Neuronal stem cell (in vitro differentiated cells): ENCODE measurements around the gene CMIP.
"Not testable (repeated sequence)": the region's sequence is repeated elsewhere in the genome, so short reads cannot be mapped to it uniquely, and the experiment has no call there.

Experiments used
- DNase-seq: peaks from one replicate; pipeline ENCODE4 v3.0.0-alpha.2; 2013; ENCODE audit warnings: low spot score
- H2AFZ ChIP-seq: one replicate; pipeline ENCODE4 v1.6.1; 2013; ENCODE audit warnings: mild to moderate bottlenecking, low read length, inconsistent platforms
- H2AK5ac ChIP-seq: 2 replicates; pipeline ENCODE4 v1.6.1; 2013; ENCODE audit warnings: low read depth, mild to moderate bottlenecking, inconsistent platforms, low read length, moderate library complexity, mixed read lengths
- H2BK120ac ChIP-seq: 2 replicates; pipeline ENCODE4 v1.6.1; 2013; ENCODE audit warnings: low read depth, mild to moderate bottlenecking, inconsistent platforms, low read length, moderate library complexity, mixed read lengths
- H2BK12ac ChIP-seq: one replicate; pipeline ENCODE4 v1.6.1; 2013; ENCODE audit warnings: low read length, inconsistent platforms
- H2BK15ac ChIP-seq: 2 replicates; pipeline ENCODE4 v1.6.1; 2013; ENCODE audit warnings: mild to moderate bottlenecking, low read length, inconsistent platforms, mixed read lengths
- H2BK5ac ChIP-seq: one replicate; pipeline ENCODE4 v1.6.1; 2013; ENCODE audit warnings: inconsistent platforms, mild to moderate bottlenecking, low read length, moderate library complexity
- H3K14ac ChIP-seq: one replicate; pipeline ENCODE4 v1.6.1; 2013; ENCODE audit warnings: low read length, inconsistent platforms
- H3K18ac ChIP-seq: 2 replicates; pipeline ENCODE4 v1.6.1; 2013; ENCODE audit warnings: low read length, inconsistent platforms
- H3K23ac ChIP-seq: 2 replicates; pipeline ENCODE4 v1.6.1; 2013; ENCODE audit warnings: low read depth, mild to moderate bottlenecking, mixed read lengths, low read length, inconsistent platforms; ENCODE audit not compliant: poor library complexity
- H3K27ac ChIP-seq: replicated peaks from 3 replicates; pipeline ENCODE4 v1.5.1; 2013; ENCODE audit warnings: low read length, inconsistent platforms
- H3K27me3 ChIP-seq, 3 experiments: 2 replicates each; pipeline ENCODE4 v1.6.1; 2013; ENCODE audit warnings: low read length in 3 of 3, mild to moderate bottlenecking in 2 of 3, inconsistent platforms in 1 of 3, low read depth in 1 of 3, mixed read lengths in 1 of 3, moderate library complexity in 1 of 3; ENCODE audit not compliant: control insufficient read depth in 3 of 3, insufficient read depth in 3 of 3
- H3K36me3 ChIP-seq, 2 donors: replicated peaks in 1 of 2; 2 replicates each; pipeline ENCODE4 v1.6.1; 2013; ENCODE audit warnings: low read length in 2 of 2; ENCODE audit not compliant: control insufficient read depth in 2 of 2, insufficient read depth in 2 of 2
- H3K4ac ChIP-seq: 2 replicates; pipeline ENCODE4 v1.6.1; 2013; ENCODE audit warnings: inconsistent platforms, mild to moderate bottlenecking, low read length, moderate library complexity
- H3K4me1 ChIP-seq, 2 donors: 1 replicate in 1 of 2; 2 replicates in 1 of 2; pipeline ENCODE4 v1.6.1; 2013; ENCODE audit warnings: low read length in 2 of 2, low read depth in 1 of 2; ENCODE audit not compliant: control insufficient read depth in 2 of 2, insufficient read depth in 1 of 2
- H3K4me2 ChIP-seq: one replicate; pipeline ENCODE4 v1.6.1; 2013; ENCODE audit warnings: mild to moderate bottlenecking, low read length, inconsistent platforms; ENCODE audit not compliant: insufficient read depth, poor library complexity, severe bottlenecking
- H3K4me3 ChIP-seq, 2 donors: 2 replicates each; pipeline ENCODE4 v1.5.1; 2013; ENCODE audit warnings: low read length in 2 of 2, mild to moderate bottlenecking in 2 of 2, inconsistent platforms in 1 of 2, moderate library complexity in 1 of 2
- H3K79me1 ChIP-seq: one replicate; pipeline ENCODE4 v1.6.1; 2013; ENCODE audit warnings: low read depth, mild to moderate bottlenecking, inconsistent platforms, low read length, moderate library complexity
- H3K9ac ChIP-seq: one replicate; pipeline ENCODE4 v1.6.1; 2013; ENCODE audit warnings: mild to moderate bottlenecking, low read depth, low read length, inconsistent platforms; ENCODE audit not compliant: poor library complexity
- H3K9me3 ChIP-seq, 2 donors: replicated peaks in 1 of 2; 2 replicates each; pipeline versions ENCODE3 to v1.6.1; 2013; ENCODE audit warnings: low read length in 2 of 2, mild to moderate bottlenecking in 2 of 2, inconsistent platforms in 1 of 2, low read depth in 1 of 2, mixed read lengths in 1 of 2, moderate library complexity in 1 of 2; ENCODE audit not compliant: control insufficient read depth in 2 of 2, insufficient read depth in 1 of 2
- H4K8ac ChIP-seq: one replicate; pipeline ENCODE4 v1.6.1; 2013; ENCODE audit warnings: low read depth, mild to moderate bottlenecking, inconsistent platforms, low read length, moderate library complexity
- H4K91ac ChIP-seq: one replicate; pipeline ENCODE4 v1.6.1; 2013; ENCODE audit warnings: low read length, low read depth, mild to moderate bottlenecking, inconsistent platforms; ENCODE audit not compliant: poor library complexity
- WGBS, 2 donors: extraction: QIAGEN DNeasy Blood & Tissue Kit; methylation state at CpG; one replicate each; pipeline ENCODE4 v1.1.7; 2013; ENCODE audit warnings: missing lambda C conversion rate in 2 of 2, mixed read lengths in 1 of 2; ENCODE audit not compliant: insufficient read length in 2 of 2, insufficient replicate concordance in 1 of 2; ENCODE audit errors: extremely low coverage in 2 of 2; 5-methylcytosine and 5-hydroxymethylcytosine counted together

Gene CMIP

GRCh38 chr16:81421536-81421935 lies 23.1 kb upstream of the CMIP start:
- H3K4me2 ChIP-seq: no peak overlapping the region
- H3K4me3 ChIP-seq: no peak overlapping the region
- H3K18ac ChIP-seq: peak overlapping the region; percentile 77
- H3K4me1 ChIP-seq: peaks cover 6 to 7% of the 10 kb centered on the region in 2 donors
- H3K36me3 ChIP-seq: no peaks in the 10 kb centered on the region
- no peaks in the 10 kb centered on the region for H3K27me3 ChIP-seq
- no peak overlapping the region for H4K91ac ChIP-seq
- H3K14ac ChIP-seq: no peak overlapping the region
- H2BK120ac ChIP-seq: no peak overlapping the region
- H2BK5ac ChIP-seq: no peak overlapping the region
- no peaks in the 10 kb centered on the region for H3K79me1 ChIP-seq
- no peak overlapping the region for H2BK15ac ChIP-seq
- no peak overlapping the region for H3K27ac ChIP-seq
- no peaks in the 10 kb centered on the region for H3K9me3 ChIP-seq
- H3K9ac ChIP-seq: no peak overlapping the region
- WGBS, 2 donors: no CpG with 5 or more reads among the region's 11 CpGs
- H4K8ac ChIP-seq: no peak overlapping the region
- H2AFZ ChIP-seq: no peak overlapping the region
- no peak overlapping the region for H2BK12ac ChIP-seq
- no peak for DNase-seq
- H3K23ac ChIP-seq: no peak overlapping the region
- H3K4ac ChIP-seq: no peak overlapping the region
- no peak overlapping the region for H2AK5ac ChIP-seq

- not testable (repeated sequence) for H4K91ac ChIP-seq, H2BK15ac ChIP-seq, H3K18ac ChIP-seq, H3K23ac ChIP-seq, H3K27ac ChIP-seq, H3K14ac ChIP-seq, H2AK5ac ChIP-seq, H3K79me1 ChIP-seq, H3K4me3 ChIP-seq, H2BK5ac ChIP-seq, H3K4me2 ChIP-seq, H3K9me3 ChIP-seq, H3K27me3 ChIP-seq, H4K8ac ChIP-seq, H3K9ac ChIP-seq, H3K4me1 ChIP-seq, DNase-seq, H3K4ac ChIP-seq, H2AFZ ChIP-seq, H3K36me3 ChIP-seq, H2BK120ac ChIP-seq, H2BK12ac ChIP-seq
- WGBS, 2 donors: no CpG with 5 or more reads among the region's 7 CpGs
Observed at GRCh38 chr16:81422153-81422552, 22.5 kb upstream of the CMIP start.

DNA sequence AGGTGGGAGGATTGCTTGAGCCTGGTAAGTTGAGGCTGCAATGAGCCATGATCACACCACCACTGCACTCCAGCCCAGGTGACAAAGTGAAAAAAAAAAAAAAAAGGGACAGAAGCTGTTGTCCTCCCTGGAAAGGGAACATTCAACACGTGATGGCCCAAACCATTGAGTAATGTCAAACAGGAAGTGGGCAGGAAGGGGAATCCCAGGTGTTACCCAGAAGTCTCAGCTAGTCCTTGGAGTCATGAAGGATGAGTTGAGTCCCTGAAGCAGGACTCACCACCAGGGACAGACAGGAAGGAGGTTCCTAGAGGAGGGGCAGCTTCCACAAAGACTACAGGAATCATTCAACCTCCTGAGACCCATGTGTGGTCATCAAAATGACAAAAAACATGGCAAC lies 19.8 kb upstream of the CMIP start:
- Histone ChIP-seq H2BK120ac (no peak overlapping the region), H3K9me3 (peaks cover 0 to 2% of the 10 kb centered on the region in 2 donors), H3K36me3 (no peaks in the 10 kb centered on the region), H2BK15ac (no peak overlapping the region), H2BK5ac (no peak overlapping the region), H3K79me1 (no peaks in the 10 kb centered on the region), H3K4ac (no peak overlapping the region), H3K4me2 (no peak overlapping the region), H3K27ac (no peak overlapping the region), H4K91ac (no peak overlapping the region), H4K8ac (no peak overlapping the region), H2AFZ (no peak overlapping the region), H3K27me3 (peaks cover 0 to 3% (median 2%) of the 10 kb centered on the region in 3 experiments), H2BK12ac (no peak overlapping the region), H3K18ac (no peak overlapping the region), H2AK5ac (no peak overlapping the region), H3K14ac (no peak overlapping the region), H3K4me3 (no peak overlapping the region), H3K23ac (no peak overlapping the region), H3K4me1 (peaks cover 0 to 4% of the 10 kb centered on the region in 2 donors), H3K9ac (no peak overlapping the region)
- DNase-seq: no peak
- WGBS, 2 donors: no CpG with 5 or more reads among the region's 1 CpG

- Histone ChIP-seq H2AFZ (peak overlapping the region; percentile 13), H3K23ac (no peak overlapping the region), H2BK15ac (no peak overlapping the region), H4K91ac (no peak overlapping the region), H2BK5ac (no peak overlapping the region), H4K8ac (no peak overlapping the region), H3K14ac (no peak overlapping the region), H3K4me2 (no peak overlapping the region), H3K4me3 (no peak overlapping the region), H3K27ac (no peak overlapping the region), H2BK120ac (no peak overlapping the region), H2BK12ac (no peak overlapping the region), H3K4me1 (peaks cover 8 to 10% of the 10 kb centered on the region in 2 donors), H3K79me1 (no peaks in the 10 kb centered on the region), H3K18ac (no peak overlapping the region), H3K36me3 (no peaks in the 10 kb centered on the region), H3K9me3 (peaks cover 0 to 2% of the 10 kb centered on the region in 2 donors), H3K27me3 (peaks cover 0 to 3% (median 2%) of the 10 kb centered on the region in 3 experiments), H3K4ac (no peak overlapping the region), H2AK5ac (no peak overlapping the region), H3K9ac (no peak overlapping the region)
- DNase-seq: no peak
- WGBS, 2 donors: no CpG with 5 or more reads among the region's 6 CpGs
Observed at GRCh38 chr16:81427219-81427618, 17.4 kb upstream of the CMIP start.
